HCT116 (cell line): ENCODE data around the gene LPXN. TPM values are rescaled to one million over a fixed set of nuclear protein-coding genes. Genes with fewer than 3 reads are reported as not detected.

Experiments used
- ATAC-seq: fragments of 200-7000 bp; cut with Tn5 transposase; 2 replicates; pipeline ENCODE4 v1.9.1; 2020; ENCODE audit warnings: mild to moderate bottlenecking, moderate library complexity
- BruUV-seq: library from RNA; stranded (reverse); fragments of 400-500 nt; replicated peaks from 2 replicates; lab custom pipeline; 2021; lab: Mats Ljungman, UMichigan
- CTCF ChIA-PET: fragments of 300-600 bp; sonication (Branson Sonifier 250); formaldehyde crosslinking; loops from one replicate; lab custom pipeline; 2021; ENCODE audit warnings: antibody characterized with exemption; lab: Charles Lee
- POLR2A ChIA-PET: fragments of 300-600, 350-600 bp; sonication (Branson Sonifier 250); formaldehyde crosslinking; loops from one replicate; lab custom pipeline; 2021; ENCODE audit warnings: antibody characterized with exemption; lab: Charles Lee
- RAD21 ChIA-PET, 2 experiments: fragments of 300-600 bp; sonication (Branson Sonifier 250); formaldehyde crosslinking; loops; one replicate each; lab custom pipeline; 2023; ENCODE audit warnings: low total read pairs in 2 of 2; ENCODE audit not compliant: uncharacterized antibody in 2 of 2, unreplicated experiment in 2 of 2, low non-redundant PET in 1 of 2; lab: Charles Lee
- DNase-seq: peaks from one replicate; pipeline ENCODE4 v3.0.0-alpha.2; 2010; ENCODE audit warnings: low read depth, low spot score
- H2AFZ ChIP-seq: fragments of 200-600 bp; shearing (Covaris generic), sonication (generic); 2 replicates; pipeline ENCODE4 v1.6.1; 2017; ENCODE audit warnings: low read depth, mixed run types, mixed read lengths, antibody characterized with exemption, low read length; ENCODE audit not compliant: poor library complexity, severe bottlenecking
- H3K27ac ChIP-seq: 2 replicates; pipeline ENCODE4 v1.5.1; 2012; ENCODE audit warnings: low read depth, low read length
- H3K27me3 ChIP-seq: fragments of 200-600 bp; sonication (generic); 2 replicates; pipeline ENCODE4 v1.6.1; 2016; ENCODE audit warnings: mixed run types, low read length, mixed read lengths; ENCODE audit not compliant: insufficient read depth
- H3K36me3 ChIP-seq, 2 experiments: fragments of 200-500 bp in 1 of 2; fragments of 200-600 bp in 1 of 2; sonication (Bioruptor generic) in 1 of 2; sonication (generic) in 1 of 2; 2 replicates each; pipeline versions ENCODE4 v1.5.1 to v1.6.1; 2014 to 2016; ENCODE audit warnings: low read length in 2 of 2, inconsistent platforms in 1 of 2, mixed read lengths in 1 of 2, mixed run types in 1 of 2; ENCODE audit not compliant: insufficient read depth in 2 of 2, control insufficient read depth in 1 of 2
- H3K4me1 ChIP-seq, 2 experiments: fragments of 200-600 bp in 1 of 2; sonication (generic) in 1 of 2; 2 replicates each; pipeline versions ENCODE4 v1.5.1 to v1.6.1; 2012 to 2017; ENCODE audit warnings: low read length in 2 of 2, inconsistent platforms in 1 of 2, mild to moderate bottlenecking in 1 of 2, mixed read lengths in 1 of 2, mixed run types in 1 of 2, moderate library complexity in 1 of 2; ENCODE audit not compliant: insufficient read depth in 2 of 2, control insufficient read depth in 1 of 2
- H3K4me2 ChIP-seq: fragments of 200-600 bp; sonication (generic); 2 replicates; pipeline ENCODE4 v1.6.1; 2017; ENCODE audit warnings: mixed run types, low read length, mixed read lengths
- H3K4me3 ChIP-seq, 2 experiments: fragments of 200-600 bp in 1 of 2; sonication (generic) in 1 of 2; replicated peaks in 1 of 2; 2 replicates each; pipeline ENCODE4 v1.5.1; 2011 to 2016; ENCODE audit warnings: low read length in 2 of 2, control low read depth in 1 of 2, low read depth in 1 of 2, mild to moderate bottlenecking in 1 of 2, mixed read lengths in 1 of 2, mixed run types in 1 of 2
- H3K79me2 ChIP-seq: fragments of 200-600 bp; sonication (generic); 2 replicates; pipeline ENCODE4 v1.6.1; 2017; ENCODE audit warnings: mild to moderate bottlenecking, mixed run types, low read length, moderate library complexity, mixed read lengths; ENCODE audit not compliant: insufficient read depth
- H3K9ac ChIP-seq: fragments of 200-600 bp; sonication (generic); 2 replicates; pipeline ENCODE4 v1.6.1; 2016; ENCODE audit warnings: low read length, mixed read lengths
- H3K9me2 ChIP-seq: fragments of 200-600 bp; sonication (generic), shearing (Covaris generic); 2 replicates; pipeline ENCODE4 v1.6.1; 2017; ENCODE audit warnings: mixed run types, mild to moderate bottlenecking, moderate library complexity; ENCODE audit not compliant: insufficient read depth
- H3K9me3 ChIP-seq, 2 experiments: fragments of 200-500 bp in 1 of 2; fragments of 200-600 bp in 1 of 2; sonication (Bioruptor generic) in 1 of 2; sonication (generic) in 1 of 2; 2 replicates each; pipeline ENCODE4 v1.6.1; 2014 to 2017; ENCODE audit warnings: low read length in 2 of 2, mixed read lengths in 2 of 2, inconsistent platforms in 1 of 2, low read depth in 1 of 2, mild to moderate bottlenecking in 1 of 2, mixed run types in 1 of 2, moderate library complexity in 1 of 2; ENCODE audit not compliant: control insufficient read depth in 1 of 2, insufficient read depth in 1 of 2
- H4K20me1 ChIP-seq: fragments of 200-600 bp; sonication (generic), shearing (Covaris generic); 2 replicates; pipeline ENCODE4 v1.6.1; 2017; ENCODE audit warnings: mixed run types, mild to moderate bottlenecking, moderate library complexity; ENCODE audit not compliant: insufficient read depth
- CEBPB ChIP-seq: IDR thresholded peaks from 2 replicates; pipeline ENCODE4 v1.6.1; 2012; ENCODE audit warnings: low read depth
- ELF1 ChIP-seq: IDR thresholded peaks from 2 replicates; pipeline ENCODE4 v1.6.1; 2012; ENCODE audit warnings: low read depth, borderline replicate concordance
- EZH2 ChIP-seq: fragments of 200-600 bp; sonication (generic); IDR thresholded peaks from 2 replicates; pipeline ENCODE4 v1.6.1; 2017; ENCODE audit warnings: antibody characterized with exemption, mixed run types
- EZH2phosphoT487 ChIP-seq: fragments of 200-600 bp; IDR thresholded peaks from 2 replicates; pipeline ENCODE4 v1.6.1; 2018; ENCODE audit warnings: antibody characterized with exemption, borderline replicate concordance
- JUND ChIP-seq: IDR thresholded peaks from 2 replicates; pipeline ENCODE4 v1.6.1; 2012
- POLR2A ChIP-seq: IDR thresholded peaks from 2 replicates; pipeline ENCODE4 v1.7.0; 2011; ENCODE audit warnings: borderline replicate concordance; ENCODE audit not compliant: insufficient read depth, insufficient read length; ENCODE audit errors: extremely low read depth
- POLR2AphosphoS5 ChIP-seq: IDR thresholded peaks from 2 replicates; pipeline ENCODE4 v1.6.1; 2011; ENCODE audit warnings: mild to moderate bottlenecking, low read depth, low read length, moderate library complexity
- SRF ChIP-seq: IDR thresholded peaks from 2 replicates; pipeline ENCODE4 v1.6.1; 2012; ENCODE audit warnings: low read depth
- ZFX ChIP-seq: fragments of 450-650 bp; IDR thresholded peaks from 2 replicates; pipeline ENCODE4 v1.6.1; 2017
- ZNF274 ChIP-seq: fragments of 200-500 bp; sonication (Bioruptor generic); IDR thresholded peaks from 2 replicates; pipeline ENCODE4 v1.6.1; 2014; ENCODE audit warnings: mild to moderate bottlenecking, low read depth, low read length, inconsistent platforms
- intact Hi-C: fragments of 100-400 bp; cut with micrococcal nuclease; formaldehyde crosslinking; loops from 2 replicates; pipeline ENCODE4 v1.10.0; 2022
- total RNA-seq: library from RNA; stranded (reverse); gene quantifications from one replicate; pipeline ENCODE4 v1.2.1, GENCODE V29; 2021; ENCODE audit not compliant: unreplicated experiment
- TF ChIP-seq, protein P1 (sequence below): IDR thresholded peaks from 2 replicates; pipeline ENCODE4 v1.6.1; 2012; ENCODE audit warnings: low read depth
- TF ChIP-seq, protein P2 (sequence below), 3 experiments: fragments of 200-600 bp in 1 of 3; sonication (generic) in 1 of 3; IDR thresholded peaks in 2 of 3; conservative IDR thresholded peaks in 1 of 3; 2 replicates each; pipeline ENCODE4 v1.5.1; 2012 to 2017; ENCODE audit warnings: low read depth in 2 of 3, low read length in 2 of 3, antibody characterized with exemption in 1 of 3, borderline replicate concordance in 1 of 3, control low read depth in 1 of 3, mild to moderate bottlenecking in 1 of 3, mixed read lengths in 1 of 3, mixed run types in 1 of 3, moderate library complexity in 1 of 3; ENCODE audit not compliant: insufficient read depth in 1 of 3
- TF ChIP-seq, protein P3 (sequence below): IDR thresholded peaks from 2 replicates; pipeline ENCODE4 v1.6.1; 2012
- TF ChIP-seq, protein P4 (sequence below): IDR thresholded peaks from 2 replicates; pipeline ENCODE4 v1.6.1; 2011; ENCODE audit warnings: mild to moderate bottlenecking, low read length, moderate library complexity; ENCODE audit not compliant: insufficient replicate concordance; ENCODE audit errors: extremely low read depth

The LPXN gene
- total RNA-seq, 1 experiment from 2014 or later = 3.6 TPM

DNA sequence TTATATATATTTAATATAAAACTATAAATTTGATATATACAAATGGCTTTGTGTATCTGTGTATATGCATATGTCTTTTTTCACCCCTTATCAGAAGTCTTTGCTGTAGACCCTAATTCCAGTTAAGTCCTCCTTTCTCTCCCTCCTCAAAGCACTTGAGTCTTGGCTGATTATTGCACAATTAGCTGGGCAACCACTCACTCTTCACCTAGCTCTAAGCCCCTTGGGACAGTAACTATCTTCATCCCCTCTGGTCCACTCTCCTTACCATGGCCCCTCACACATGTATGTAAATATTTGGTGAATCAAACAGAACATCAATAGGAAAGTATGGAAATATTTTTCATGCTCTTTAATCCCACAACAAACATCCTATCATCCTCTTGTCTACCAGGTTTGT lies 66.8 kb downstream of the LPXN start:
- TF ChIP-seq SRF = no peak
- TF ChIP-seq ELF1 = no peak
- TF ChIP-seq, protein P1, sequence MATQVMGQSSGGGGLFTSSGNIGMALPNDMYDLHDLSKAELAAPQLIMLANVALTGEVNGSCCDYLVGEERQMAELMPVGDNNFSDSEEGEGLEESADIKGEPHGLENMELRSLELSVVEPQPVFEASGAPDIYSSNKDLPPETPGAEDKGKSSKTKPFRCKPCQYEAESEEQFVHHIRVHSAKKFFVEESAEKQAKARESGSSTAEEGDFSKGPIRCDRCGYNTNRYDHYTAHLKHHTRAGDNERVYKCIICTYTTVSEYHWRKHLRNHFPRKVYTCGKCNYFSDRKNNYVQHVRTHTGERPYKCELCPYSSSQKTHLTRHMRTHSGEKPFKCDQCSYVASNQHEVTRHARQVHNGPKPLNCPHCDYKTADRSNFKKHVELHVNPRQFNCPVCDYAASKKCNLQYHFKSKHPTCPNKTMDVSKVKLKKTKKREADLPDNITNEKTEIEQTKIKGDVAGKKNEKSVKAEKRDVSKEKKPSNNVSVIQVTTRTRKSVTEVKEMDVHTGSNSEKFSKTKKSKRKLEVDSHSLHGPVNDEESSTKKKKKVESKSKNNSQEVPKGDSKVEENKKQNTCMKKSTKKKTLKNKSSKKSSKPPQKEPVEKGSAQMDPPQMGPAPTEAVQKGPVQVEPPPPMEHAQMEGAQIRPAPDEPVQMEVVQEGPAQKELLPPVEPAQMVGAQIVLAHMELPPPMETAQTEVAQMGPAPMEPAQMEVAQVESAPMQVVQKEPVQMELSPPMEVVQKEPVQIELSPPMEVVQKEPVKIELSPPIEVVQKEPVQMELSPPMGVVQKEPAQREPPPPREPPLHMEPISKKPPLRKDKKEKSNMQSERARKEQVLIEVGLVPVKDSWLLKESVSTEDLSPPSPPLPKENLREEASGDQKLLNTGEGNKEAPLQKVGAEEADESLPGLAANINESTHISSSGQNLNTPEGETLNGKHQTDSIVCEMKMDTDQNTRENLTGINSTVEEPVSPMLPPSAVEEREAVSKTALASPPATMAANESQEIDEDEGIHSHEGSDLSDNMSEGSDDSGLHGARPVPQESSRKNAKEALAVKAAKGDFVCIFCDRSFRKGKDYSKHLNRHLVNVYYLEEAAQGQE = no peak
- TF ChIP-seq, protein P2, sequence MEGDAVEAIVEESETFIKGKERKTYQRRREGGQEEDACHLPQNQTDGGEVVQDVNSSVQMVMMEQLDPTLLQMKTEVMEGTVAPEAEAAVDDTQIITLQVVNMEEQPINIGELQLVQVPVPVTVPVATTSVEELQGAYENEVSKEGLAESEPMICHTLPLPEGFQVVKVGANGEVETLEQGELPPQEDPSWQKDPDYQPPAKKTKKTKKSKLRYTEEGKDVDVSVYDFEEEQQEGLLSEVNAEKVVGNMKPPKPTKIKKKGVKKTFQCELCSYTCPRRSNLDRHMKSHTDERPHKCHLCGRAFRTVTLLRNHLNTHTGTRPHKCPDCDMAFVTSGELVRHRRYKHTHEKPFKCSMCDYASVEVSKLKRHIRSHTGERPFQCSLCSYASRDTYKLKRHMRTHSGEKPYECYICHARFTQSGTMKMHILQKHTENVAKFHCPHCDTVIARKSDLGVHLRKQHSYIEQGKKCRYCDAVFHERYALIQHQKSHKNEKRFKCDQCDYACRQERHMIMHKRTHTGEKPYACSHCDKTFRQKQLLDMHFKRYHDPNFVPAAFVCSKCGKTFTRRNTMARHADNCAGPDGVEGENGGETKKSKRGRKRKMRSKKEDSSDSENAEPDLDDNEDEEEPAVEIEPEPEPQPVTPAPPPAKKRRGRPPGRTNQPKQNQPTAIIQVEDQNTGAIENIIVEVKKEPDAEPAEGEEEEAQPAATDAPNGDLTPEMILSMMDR (IDR thresholded peaks at IDR 0.05 in 2 of 3, conservative IDR thresholded peaks at IDR 0.05 in 1 of 3; ENCODE audit: borderline replicate concordance in 1 of 3, insufficient read depth in 1 of 3, low read depth in 2 of 3, low read length in 2 of 3) = no peak
- no peak for TF ChIP-seq CEBPB
- no peak for TF ChIP-seq POLR2AphosphoS5
- no peak for TF ChIP-seq EZH2phosphoT487
- TF ChIP-seq ZNF274 = no peak
- TF ChIP-seq JUND = no peak
- TF ChIP-seq, protein P3, sequence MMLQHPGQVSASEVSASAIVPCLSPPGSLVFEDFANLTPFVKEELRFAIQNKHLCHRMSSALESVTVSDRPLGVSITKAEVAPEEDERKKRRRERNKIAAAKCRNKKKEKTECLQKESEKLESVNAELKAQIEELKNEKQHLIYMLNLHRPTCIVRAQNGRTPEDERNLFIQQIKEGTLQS = no peak
- TF ChIP-seq, protein P4, sequence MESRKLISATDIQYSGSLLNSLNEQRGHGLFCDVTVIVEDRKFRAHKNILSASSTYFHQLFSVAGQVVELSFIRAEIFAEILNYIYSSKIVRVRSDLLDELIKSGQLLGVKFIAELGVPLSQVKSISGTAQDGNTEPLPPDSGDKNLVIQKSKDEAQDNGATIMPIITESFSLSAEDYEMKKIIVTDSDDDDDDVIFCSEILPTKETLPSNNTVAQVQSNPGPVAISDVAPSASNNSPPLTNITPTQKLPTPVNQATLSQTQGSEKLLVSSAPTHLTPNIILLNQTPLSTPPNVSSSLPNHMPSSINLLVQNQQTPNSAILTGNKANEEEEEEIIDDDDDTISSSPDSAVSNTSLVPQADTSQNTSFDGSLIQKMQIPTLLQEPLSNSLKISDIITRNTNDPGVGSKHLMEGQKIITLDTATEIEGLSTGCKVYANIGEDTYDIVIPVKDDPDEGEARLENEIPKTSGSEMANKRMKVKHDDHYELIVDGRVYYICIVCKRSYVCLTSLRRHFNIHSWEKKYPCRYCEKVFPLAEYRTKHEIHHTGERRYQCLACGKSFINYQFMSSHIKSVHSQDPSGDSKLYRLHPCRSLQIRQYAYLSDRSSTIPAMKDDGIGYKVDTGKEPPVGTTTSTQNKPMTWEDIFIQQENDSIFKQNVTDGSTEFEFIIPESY = no peak
- no peak for TF ChIP-seq ZFX
- TF ChIP-seq POLR2A = no peak
- no peak for TF ChIP-seq EZH2

More for the DNA sequence above, 66.8 kb downstream of the LPXN start:
- Histone ChIP-seq H3K36me3 (no peaks in the 10 kb centered on the region), H3K79me2 (no peaks in the 10 kb centered on the region), H3K9me3 (no peaks in the 10 kb centered on the region), H4K20me1 (no peaks in the 10 kb centered on the region), H3K4me3 (no peak overlapping the region), H3K4me1 (no peaks in the 10 kb centered on the region), H3K9ac (no peak overlapping the region), H3K27ac (no peak overlapping the region), H3K27me3 (no peaks in the 10 kb centered on the region), H3K4me2 (no peak overlapping the region), H2AFZ (no peak overlapping the region), H3K9me2 (no peaks in the 10 kb centered on the region)
- ATAC-seq (no peak), DNase-seq (no peak)
- no TSS peak for BruUV-seq
- ChIA-PET POLR2A (no interaction called here), CTCF (no interaction called here), RAD21 (no interaction called here)
- intact Hi-C loops = no loop called here
